ENCODE results near the gene GRHPR. TPM values are rescaled to one million over a fixed set of nuclear protein-coding genes. Genes with fewer than 3 reads are reported as not detected.

Gene GRHPR
- polyA plus RNA-seq, 2 of the 4 experiments (the other 2 are of a cell fraction), result 111 to 146 TPM

DNA sequence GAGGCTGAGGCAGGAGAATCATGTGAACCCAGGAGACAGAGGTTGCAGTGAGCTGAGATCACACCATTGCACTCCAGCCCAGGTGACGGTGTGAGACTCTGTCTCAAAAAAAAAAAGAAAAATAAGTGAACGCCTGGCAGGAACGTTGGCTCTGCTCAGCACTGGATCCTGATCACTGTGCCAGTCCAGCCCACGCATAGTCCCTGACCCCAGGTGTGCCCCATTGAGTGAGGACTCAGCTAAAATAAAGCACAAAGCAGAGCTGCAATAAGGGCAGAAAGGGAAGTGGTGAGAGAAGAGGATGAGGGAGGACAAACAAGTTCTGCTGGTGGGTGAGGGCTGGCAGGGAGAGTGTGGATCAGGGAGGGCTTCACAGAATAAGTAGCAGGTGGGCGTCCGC lies 4.3 kb downstream of the GRHPR start:
- no peak for TF ChIP-seq FOSL2 (IDR thresholded peaks at IDR 0.05)
- no peak for TF ChIP-seq FOSL2 (CRISPR knock-in tag; IDR thresholded peaks at IDR 0.05)
- TF ChIP-seq FOXS1 (CRISPR knock-in tag; IDR thresholded peaks at IDR 0.05), result no peak
- TF ChIP-seq ELK1 (IDR thresholded peaks at IDR 0.05; ENCODE audit: low read depth, low read length), result no peak
- no peak for TF ChIP-seq CBX2 (IDR thresholded peaks at IDR 0.05; ENCODE audit: borderline replicate concordance, low read depth)
- TF ChIP-seq NPAS2 (CRISPR knock-in tag; IDR thresholded peaks at IDR 0.05; ENCODE audit: borderline replicate concordance), result no peak
- TF ChIP-seq RCOR1 (IDR thresholded peaks at IDR 0.05; ENCODE audit: low read depth, low read length), result no peak
- TF ChIP-seq JUN (IDR thresholded peaks at IDR 0.05), result no peak
- TF ChIP-seq GATA3 (IDR thresholded peaks at IDR 0.05; ENCODE audit: borderline replicate concordance), result no peak
- no peak for TF ChIP-seq SREBF2 (IDR thresholded peaks at IDR 0.05)
- TF ChIP-seq ESRRA (IDR thresholded peaks at IDR 0.05; ENCODE audit: borderline replicate concordance, low read length), result no peak
- no peak for TF ChIP-seq MAFK (IDR thresholded peaks at IDR 0.05; ENCODE audit: partially characterized antibody)
- TF ChIP-seq SMC3 (IDR thresholded peaks at IDR 0.05), result no peak
- no peak for TF ChIP-seq CBX8 (IDR thresholded peaks at IDR 0.05)
- TF ChIP-seq CHD2 (IDR thresholded peaks at IDR 0.05; ENCODE audit: low read length, partially characterized antibody), result no peak
- no peak for TF ChIP-seq BHLHE40 (IDR thresholded peaks at IDR 0.05; ENCODE audit: low read depth, low read length)
- TF ChIP-seq, protein P1, sequence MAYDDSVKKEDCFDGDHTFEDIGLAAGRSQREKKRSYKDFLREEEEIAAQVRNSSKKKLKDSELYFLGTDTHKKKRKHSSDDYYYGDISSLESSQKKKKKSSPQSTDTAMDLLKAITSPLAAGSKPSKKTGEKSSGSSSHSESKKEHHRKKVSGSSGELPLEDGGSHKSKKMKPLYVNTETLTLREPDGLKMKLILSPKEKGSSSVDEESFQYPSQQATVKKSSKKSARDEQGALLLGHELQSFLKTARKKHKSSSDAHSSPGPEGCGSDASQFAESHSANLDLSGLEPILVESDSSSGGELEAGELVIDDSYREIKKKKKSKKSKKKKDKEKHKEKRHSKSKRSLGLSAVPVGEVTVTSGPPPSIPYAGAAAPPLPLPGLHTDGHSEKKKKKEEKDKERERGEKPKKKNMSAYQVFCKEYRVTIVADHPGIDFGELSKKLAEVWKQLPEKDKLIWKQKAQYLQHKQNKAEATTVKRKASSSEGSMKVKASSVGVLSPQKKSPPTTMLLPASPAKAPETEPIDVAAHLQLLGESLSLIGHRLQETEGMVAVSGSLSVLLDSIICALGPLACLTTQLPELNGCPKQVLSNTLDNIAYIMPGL (CRISPR knock-in tag; IDR thresholded peaks at IDR 0.05; ENCODE audit: borderline replicate concordance), result no peak
- TF ChIP-seq RARB (CRISPR knock-in tag; IDR thresholded peaks at IDR 0.05), result no peak
- TF ChIP-seq JUNB (IDR thresholded peaks at IDR 0.05), result no peak
- 94% methylated on average over 6 of the region's 6 CpGs for WGBS (ENCODE audit: missing lambda C conversion rate)
- Histone ChIP-seq H3K9me3 (no peaks in the 10 kb centered on the region), H3K4me2 (no peak overlapping the region), H3K4me1 (peaks cover 22% of the 10 kb centered on the region), H3K27ac (no peak overlapping the region), H3K4me3 (no peak overlapping the region)
- FAIRE-seq (no peak), ATAC-seq (no peak), DNase-seq (ENCODE audit: low read depth in 1 of 2, low spot score in 1 of 2) (no peak)
- CTCF ChIA-PET, result interaction anchor here (0.7 to 5.0 kb wide), 3 partner anchors 10 to 14 kb away, joined by 3 to 35 read pairs (median 3); no protein-coding TSS in a partner anchor
- POLR2A ChIA-PET, result no interaction called here

GRCh38 chr9:37428345-37428744 lies 5.8 kb downstream of the GRHPR start:
- H3K4me1 ChIP-seq, result peaks cover 17% of the 10 kb centered on the region
- TF ChIP-seq KDM5A (IDR thresholded peaks at IDR 0.05), result no peak
- TF ChIP-seq CTCF (IDR thresholded peaks at IDR 0.05), result no peak
- TF ChIP-seq TFCP2L1 (CRISPR knock-in tag; IDR thresholded peaks at IDR 0.05), result no peak
- no peak for TF ChIP-seq POLR2A (IDR thresholded peaks at IDR 0.05; ENCODE audit: low read length)
- no peak for TF ChIP-seq BHLHE40 (IDR thresholded peaks at IDR 0.05; ENCODE audit: low read depth, low read length)
- no peak for TF ChIP-seq CBX2 (IDR thresholded peaks at IDR 0.05; ENCODE audit: borderline replicate concordance, low read depth)
- TF ChIP-seq MYC (IDR thresholded peaks at IDR 0.05; ENCODE audit: borderline replicate concordance, low read length), result no peak
- TF ChIP-seq NPAS2 (CRISPR knock-in tag; IDR thresholded peaks at IDR 0.05; ENCODE audit: borderline replicate concordance), result no peak
- TF ChIP-seq, protein P2, sequence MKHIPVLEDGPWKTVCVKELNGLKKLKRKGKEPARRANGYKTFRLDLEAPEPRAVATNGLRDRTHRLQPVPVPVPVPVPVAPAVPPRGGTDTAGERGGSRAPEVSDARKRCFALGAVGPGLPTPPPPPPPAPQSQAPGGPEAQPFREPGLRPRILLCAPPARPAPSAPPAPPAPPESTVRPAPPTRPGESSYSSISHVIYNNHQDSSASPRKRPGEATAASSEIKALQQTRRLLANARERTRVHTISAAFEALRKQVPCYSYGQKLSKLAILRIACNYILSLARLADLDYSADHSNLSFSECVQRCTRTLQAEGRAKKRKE (CRISPR knock-in tag; IDR thresholded peaks at IDR 0.05; ENCODE audit: low read depth), result no peak
- TF ChIP-seq RFX5 (IDR thresholded peaks at IDR 0.05), result no peak
- no peak for TF ChIP-seq CEBPB (IDR thresholded peaks at IDR 0.05)
- TF ChIP-seq ZNF302 (CRISPR knock-in tag; IDR thresholded peaks at IDR 0.05), result no peak
- TF ChIP-seq SREBF2 (IDR thresholded peaks at IDR 0.05), result no peak
- no peak for TF ChIP-seq MAFK (IDR thresholded peaks at IDR 0.05; ENCODE audit: partially characterized antibody)
- ChIA-PET POLR2A (no interaction called here), CTCF (no interaction called here)
- no peak for FAIRE-seq
- H3K27ac ChIP-seq, result no peak overlapping the region
- no peak overlapping the region for H3K4me2 ChIP-seq
- no peak overlapping the region for H3K4me3 ChIP-seq
- ATAC-seq, result no peak
- H3K9me3 ChIP-seq, result no peaks in the 10 kb centered on the region
- 95% methylated on average over 14 of the region's 14 CpGs for WGBS (ENCODE audit: missing lambda C conversion rate)
- no peak for DNase-seq (ENCODE audit: low read depth in 1 of 2, low spot score in 1 of 2)

Data from A549 (cell line).